ENCODE results near the gene PXDC1. TPM values are rescaled to one million over a fixed set of nuclear protein-coding genes. Genes with fewer than 3 reads are reported as not detected.

PXDC1 gene, protein sequence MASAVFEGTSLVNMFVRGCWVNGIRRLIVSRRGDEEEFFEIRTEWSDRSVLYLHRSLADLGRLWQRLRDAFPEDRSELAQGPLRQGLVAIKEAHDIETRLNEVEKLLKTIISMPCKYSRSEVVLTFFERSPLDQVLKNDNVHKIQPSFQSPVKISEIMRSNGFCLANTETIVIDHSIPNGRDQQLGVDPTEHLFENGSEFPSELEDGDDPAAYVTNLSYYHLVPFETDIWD
- total RNA-seq: 28.9 and 48.8 TPM in 2 replicates

DNA sequence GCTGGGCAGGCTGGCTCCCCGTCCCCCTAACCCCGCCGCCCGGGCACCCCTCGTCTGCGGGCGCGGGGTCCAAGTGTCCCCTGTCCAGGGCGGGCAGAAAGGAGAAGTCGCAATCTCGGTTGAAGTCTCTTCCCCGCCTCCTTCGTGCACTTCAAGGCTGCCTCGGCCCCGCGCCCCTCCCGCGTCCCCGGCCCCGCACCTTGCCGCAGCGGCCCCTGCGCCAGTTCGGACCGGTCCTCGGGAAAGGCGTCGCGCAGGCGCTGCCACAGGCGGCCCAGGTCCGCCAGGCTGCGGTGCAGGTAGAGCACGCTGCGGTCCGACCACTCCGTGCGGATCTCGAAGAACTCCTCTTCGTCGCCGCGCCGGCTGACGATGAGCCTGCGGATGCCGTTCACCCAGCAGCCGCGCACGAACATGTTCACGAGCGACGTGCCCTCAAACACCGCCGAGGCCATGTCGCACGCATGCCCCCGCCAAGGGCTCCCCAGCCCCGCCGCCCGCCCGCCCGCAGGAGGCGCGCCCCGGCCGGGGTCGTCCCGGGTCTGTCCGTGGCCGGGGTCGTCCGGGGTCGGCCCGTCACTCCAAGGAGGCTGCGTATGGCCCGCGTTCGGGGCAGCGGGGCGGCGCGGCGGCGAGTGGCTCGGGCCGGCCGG lies at the start of gene PXDC1:
Gene PXDC1, minus strand, starts transcription at position 637 of the 653 bp plus-strand sequence. Its CDS starts 182 bp downstream, at position 455.

Other genes with a start within 250 kb of the PXDC1 start
- 9.2 and 11.9 TPM in 2 replicates for gene FAM50B, start 97.7 kb upstream of the PXDC1 start, total RNA-seq